HFF-Myc (cell line): ENCODE data around the gene IGFLR1.

Experiments used
- DNase-seq: peaks from one replicate; pipeline ENCODE4 v3.0.0-alpha.2; 2011; ENCODE audit warnings: low read depth; ENCODE audit errors: extremely low read depth
- H3K4me3 ChIP-seq: replicated peaks from 2 replicates; pipeline ENCODE4 v1.5.1; 2011; ENCODE audit warnings: low read depth, mild to moderate bottlenecking, control low read depth, low read length
- CTCF ChIP-seq: IDR thresholded peaks from 2 replicates; pipeline ENCODE4 v1.5.1; 2012; ENCODE audit warnings: mild to moderate bottlenecking, low read depth, low read length, control low read depth; ENCODE audit errors: missing control alignments

IGFLR1 gene

GRCh38 chr19:35742121-35742724, at the start of gene IGFLR1:
Gene IGFLR1 (minus strand): TSS chr19:35742452. CDS start chr19:35741180, 1,272 bp downstream.
- DNase-seq, result no peak
- peak within 1 kb of the TSS; percentile 53; the same call in 1 of the 2 replicates for H3K4me3 ChIP-seq
- TF ChIP-seq CTCF, result no peak

GRCh38 chr19:35791814-35792279, 49.6 kb upstream of the IGFLR1 start:
- H3K4me3 ChIP-seq, result no peak overlapping the region
- no peak for DNase-seq
- no peak for TF ChIP-seq CTCF

GRCh38 chr19:35790981-35791813, 48.9 kb upstream of the IGFLR1 start:
- no peak overlapping the region for H3K4me3 ChIP-seq
- TF ChIP-seq CTCF, result peak; percentile 10
- DNase-seq, result no peak

- DNase-seq, result no peak
- TF ChIP-seq CTCF, result no peak
- no peak overlapping the region for H3K4me3 ChIP-seq
These were observed 48.0 kb upstream of the IGFLR1 start for GRCh38 chr19:35789978-35790944.

- no peak for TF ChIP-seq CTCF
- DNase-seq, result no peak
- H3K4me3 ChIP-seq, result no peak overlapping the region
These were observed 47.1 kb upstream of the IGFLR1 start for GRCh38 chr19:35789195-35789977.
